Measurements from ENCODE around the gene BEST3. TPM values are rescaled to one million over a fixed set of nuclear protein-coding genes. Genes with fewer than 3 reads are reported as not detected.

The BEST3 gene
- total RNA-seq (2022; extraction: Qiagen RNA extraction; ENCODE audit: low read depth) = 0.97 to 1.5 TPM (median 1.2 TPM) in 5 replicates

DNA sequence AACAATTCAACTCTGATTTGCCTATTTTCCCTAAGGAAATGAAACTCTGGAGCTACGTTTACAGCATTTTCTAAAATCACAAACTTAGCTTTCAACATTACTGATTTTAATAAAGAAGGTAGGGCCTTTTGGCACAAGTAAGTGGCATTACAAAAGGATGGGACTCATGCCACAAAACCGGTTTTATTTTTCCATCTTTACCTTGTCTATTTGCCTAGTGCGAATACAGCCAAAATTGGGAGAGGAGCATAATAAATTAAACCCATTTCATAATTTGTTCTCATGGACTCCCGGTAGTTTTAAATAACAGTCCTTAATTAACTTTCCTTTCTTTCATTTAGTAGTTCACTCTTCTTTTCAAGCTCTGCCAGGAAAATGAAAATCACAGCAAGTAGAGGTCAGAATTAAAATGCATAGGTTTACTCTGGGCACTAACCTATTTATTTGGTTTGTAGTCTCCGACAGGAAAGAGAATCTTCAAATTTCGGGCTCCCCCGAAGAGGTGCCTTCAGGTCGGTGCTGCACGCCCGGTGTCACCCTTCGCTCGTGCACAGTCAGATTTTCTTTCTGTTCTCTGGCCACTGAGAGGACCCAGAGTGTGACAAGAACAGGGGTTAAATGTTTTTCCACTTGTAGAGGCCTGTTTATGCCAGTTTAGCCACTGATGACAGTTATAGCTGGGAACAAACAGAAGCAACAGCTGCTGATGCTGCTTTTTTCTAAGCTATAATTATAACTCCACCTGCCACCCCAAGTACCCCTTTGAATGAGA lies at the start of gene BEST3:
Gene BEST3, minus strand, starts transcription at position 535 of the 772 bp plus-strand sequence. CDS start 1,505 bp downstream, outside the sequence.

DNA sequence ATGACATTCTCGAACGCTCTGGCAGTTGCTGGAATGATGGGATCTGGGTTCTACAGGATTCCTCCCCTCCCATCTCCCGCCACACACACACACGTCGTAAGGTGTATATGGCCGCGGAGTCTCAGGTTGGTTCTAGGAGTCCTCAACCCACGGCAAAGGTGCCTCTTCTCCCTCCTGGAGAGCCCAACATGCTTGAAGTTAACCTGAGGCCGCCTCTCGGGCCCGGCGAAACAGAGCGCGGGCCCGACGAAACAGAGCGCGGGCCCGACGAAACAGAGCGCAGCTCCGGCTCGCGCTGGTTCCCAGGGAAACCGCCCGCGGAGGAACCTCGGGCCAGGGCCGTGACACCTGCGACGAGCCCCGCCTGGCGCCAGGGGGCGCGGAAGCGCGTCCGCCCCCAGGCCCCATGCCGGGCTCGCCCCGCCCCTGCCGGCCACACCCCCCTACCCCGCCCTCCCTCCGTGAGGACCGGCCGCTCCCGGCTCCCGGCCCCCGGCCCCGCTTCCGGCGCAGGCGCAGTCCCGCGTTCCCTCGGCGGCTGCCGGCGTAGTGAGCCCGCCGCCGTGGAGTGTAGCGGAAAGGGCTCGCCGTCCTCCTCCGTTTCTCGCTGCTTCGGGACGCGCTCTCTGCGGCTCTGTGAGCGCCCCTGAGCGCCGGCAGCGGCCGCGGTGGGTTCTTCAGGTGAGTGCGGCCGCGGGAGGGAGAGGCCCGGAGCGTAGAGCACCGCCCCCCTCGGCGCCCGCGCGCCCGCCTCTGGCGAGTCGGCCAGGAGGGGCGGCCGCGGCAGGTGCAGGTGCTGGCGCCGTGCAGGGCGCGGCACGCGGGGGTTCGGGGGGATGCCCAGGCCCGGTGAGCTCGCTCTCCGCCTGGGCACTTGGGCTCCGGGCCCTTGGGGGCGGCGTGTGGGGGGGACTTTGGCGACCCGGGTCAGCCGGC lies 39.5 kb upstream of the BEST3 start, which contains the start of gene RAB3IP:
Gene RAB3IP, plus strand, starts transcription at position 510 of the 936 bp plus-strand sequence. CDS start 16,549 bp downstream, outside the sequence.

DNA sequence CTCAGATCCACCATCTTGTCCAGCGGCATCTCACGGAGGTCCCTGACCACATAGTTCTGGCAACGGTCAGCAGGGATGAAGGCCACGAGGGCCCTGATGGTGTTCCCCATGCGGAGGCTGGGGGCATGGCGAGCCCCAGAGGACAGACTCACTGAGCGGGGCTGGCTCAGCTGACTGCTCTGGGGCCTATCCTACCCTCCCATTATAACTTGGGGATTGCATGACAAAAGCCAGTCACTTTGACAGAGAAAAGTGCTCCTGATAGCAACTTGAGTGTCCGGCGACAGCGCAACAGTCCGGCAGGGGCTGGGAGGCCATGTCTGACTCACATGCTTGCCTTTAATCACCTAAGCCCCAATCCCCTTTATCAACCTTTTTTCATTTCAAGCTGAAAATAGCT lies 88.4 kb downstream of the BEST3 start, which contains the start of gene LRRC10:
Gene LRRC10, minus strand, starts transcription at position 179 of the 400 bp plus-strand sequence. Its CDS starts 69 bp downstream, at position 110.

Other genes with a start within 250 kb of the BEST3 start
- 7.7 to 13.6 TPM (median 11.5 TPM) in 5 replicates for gene FRS2, start 228.9 kb downstream of the BEST3 start, total RNA-seq (2022; extraction: Qiagen RNA extraction; ENCODE audit: low read depth)
- 281 to 366 TPM (median 304 TPM) in 5 replicates for gene CCT2, start 113.8 kb downstream of the BEST3 start, total RNA-seq (2022; extraction: Qiagen RNA extraction; ENCODE audit: low read depth)
- not detected in 5 replicates for gene LRRC10, start 88.4 kb downstream of the BEST3 start, total RNA-seq (2022; extraction: Qiagen RNA extraction; ENCODE audit: low read depth)
- 12.4 to 18.0 TPM (median 16.5 TPM) in 5 replicates for gene RAB3IP, start 39.6 kb upstream of the BEST3 start, total RNA-seq (2022; extraction: Qiagen RNA extraction; ENCODE audit: low read depth)
- gene MYRFL, start 125.9 kb upstream of the BEST3 start, total RNA-seq (2022; extraction: Qiagen RNA extraction; ENCODE audit: low read depth) = 0.10 to 0.31 TPM in 2 of 5 replicates, not detected in the others

Measured in A549 treated with GW870086 at 1 μM for 4 hours (cell line).